ENCODE data around the gene ICA1L.
A peak's percentile ranks its signal among the peaks of the same experiment; 100 is the strongest.
"Not testable (repeated sequence)": the region's sequence is repeated elsewhere in the genome, so short reads cannot be mapped to it uniquely, and the experiment has no call there.

Gene ICA1L

DNA sequence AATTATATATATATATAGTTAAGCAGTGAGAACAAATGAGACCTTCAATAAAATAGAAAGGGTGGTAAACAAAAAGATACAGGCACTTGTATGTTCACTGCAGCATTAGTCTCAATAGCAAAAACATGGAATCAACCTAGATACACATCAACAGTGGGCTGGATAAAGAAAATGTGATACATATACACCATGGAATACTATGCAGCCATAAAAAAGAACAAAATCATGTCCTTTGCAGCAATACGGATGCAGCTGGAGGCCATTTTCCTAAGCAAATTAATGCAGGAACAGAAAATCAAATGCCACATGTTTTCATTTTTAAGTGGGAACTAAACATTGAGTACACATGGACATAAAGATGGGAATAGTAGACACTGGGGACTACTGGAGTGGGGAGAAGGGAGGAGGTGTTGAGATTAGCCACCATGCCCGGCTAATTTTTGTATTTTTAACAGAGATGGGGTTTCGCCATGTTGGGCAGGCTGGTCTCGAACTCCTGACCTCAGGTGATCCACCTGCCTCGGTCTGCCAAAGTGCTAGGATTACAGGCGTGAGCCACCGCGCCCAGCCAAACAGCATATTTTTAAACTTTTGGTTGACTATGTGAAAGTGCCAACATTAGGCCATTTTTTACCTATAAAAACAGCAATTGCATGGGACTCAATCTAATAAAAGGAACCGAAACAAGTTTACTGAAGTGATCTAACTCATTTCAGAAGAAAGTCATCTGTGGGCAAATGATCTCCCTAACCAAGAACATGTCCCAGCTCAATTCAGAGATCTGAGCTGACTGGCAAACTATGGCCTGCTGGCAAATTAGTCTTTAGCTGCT is 23.7 kb downstream of the ICA1L start:
- no peak for DNase-seq (ENCODE audit: low read depth in 2 of 2)

DNA sequence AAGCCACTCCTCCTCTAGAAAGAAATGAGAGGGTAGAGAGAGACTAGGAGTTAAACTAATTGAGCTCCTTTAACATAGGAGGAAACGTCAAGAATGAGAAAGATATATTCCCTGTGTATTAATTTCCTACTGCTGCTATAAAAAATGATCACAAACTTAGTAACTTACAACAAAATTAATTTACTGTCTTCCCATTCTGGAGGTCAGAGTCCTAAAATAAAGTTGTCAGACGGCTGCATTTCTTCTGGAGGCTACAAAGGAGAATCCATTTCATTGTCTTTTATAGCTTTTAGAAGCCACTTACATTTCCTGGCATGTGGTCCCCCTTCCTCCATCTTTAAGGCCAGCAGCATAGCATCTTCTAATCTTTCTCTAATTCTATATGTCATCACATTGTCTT is 26.9 kb downstream of the ICA1L start:
- no peak for DNase-seq (ENCODE audit: low read depth in 2 of 2)

DNA sequence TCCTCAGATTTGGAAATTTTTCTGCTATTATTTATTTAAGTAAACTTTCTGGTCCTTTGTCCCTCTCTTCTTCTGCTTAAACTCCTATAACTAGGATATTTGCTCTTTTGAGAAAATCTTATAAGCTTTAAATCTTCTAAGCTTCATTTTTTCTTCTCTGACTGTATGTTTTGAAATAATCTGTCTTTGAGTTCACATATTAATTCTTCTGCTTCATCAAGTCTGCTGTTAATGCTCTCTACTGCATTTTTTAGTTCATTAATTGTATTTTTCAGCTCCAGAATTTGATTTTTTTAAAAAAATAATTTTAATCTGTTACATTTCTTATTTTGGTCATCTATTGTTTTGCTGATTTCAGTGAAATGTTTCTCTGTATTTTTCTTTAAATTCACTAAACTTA is 28.9 kb downstream of the ICA1L start:
- no peak for DNase-seq (ENCODE audit: low read depth in 2 of 2)

DNA sequence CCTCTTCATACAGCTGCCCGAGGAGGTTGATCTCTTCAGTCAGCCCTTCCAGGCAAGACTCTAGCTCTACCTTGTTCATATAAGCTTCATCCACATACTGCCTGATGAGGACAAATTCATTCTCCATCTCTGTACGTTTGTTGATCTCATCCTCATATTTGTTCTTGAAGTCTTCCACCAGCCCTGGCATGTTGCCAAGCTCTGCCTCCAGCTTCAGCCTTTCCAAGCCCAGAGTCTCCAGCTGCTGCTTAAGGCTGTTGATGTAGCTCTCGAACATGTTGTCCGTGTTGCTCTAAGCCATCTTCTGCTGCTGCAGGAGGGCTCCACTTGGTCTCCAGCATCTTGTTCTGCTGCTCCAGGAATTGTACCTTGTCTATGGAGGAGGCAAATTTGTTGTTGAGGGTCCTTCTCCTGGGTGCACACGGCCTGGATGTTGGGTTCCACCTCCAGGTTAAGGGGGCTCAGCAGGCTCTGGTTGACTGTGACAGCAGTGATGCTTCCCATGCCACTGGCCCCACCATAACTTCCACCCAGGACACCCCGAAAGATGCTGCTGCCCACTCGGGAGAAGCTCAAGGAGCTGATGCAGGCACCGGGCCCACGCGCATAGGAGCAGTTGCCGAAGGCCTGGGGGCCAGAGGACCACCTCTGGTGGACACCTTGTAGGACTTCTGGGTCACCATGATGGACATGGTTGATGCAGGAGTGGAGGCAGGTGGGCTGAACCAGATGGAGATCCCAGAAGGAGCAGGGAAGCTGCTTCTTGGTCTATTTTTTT is 30.3 kb downstream of the ICA1L start:
- no peak for DNase-seq (ENCODE audit: low read depth in 2 of 2)

DNA sequence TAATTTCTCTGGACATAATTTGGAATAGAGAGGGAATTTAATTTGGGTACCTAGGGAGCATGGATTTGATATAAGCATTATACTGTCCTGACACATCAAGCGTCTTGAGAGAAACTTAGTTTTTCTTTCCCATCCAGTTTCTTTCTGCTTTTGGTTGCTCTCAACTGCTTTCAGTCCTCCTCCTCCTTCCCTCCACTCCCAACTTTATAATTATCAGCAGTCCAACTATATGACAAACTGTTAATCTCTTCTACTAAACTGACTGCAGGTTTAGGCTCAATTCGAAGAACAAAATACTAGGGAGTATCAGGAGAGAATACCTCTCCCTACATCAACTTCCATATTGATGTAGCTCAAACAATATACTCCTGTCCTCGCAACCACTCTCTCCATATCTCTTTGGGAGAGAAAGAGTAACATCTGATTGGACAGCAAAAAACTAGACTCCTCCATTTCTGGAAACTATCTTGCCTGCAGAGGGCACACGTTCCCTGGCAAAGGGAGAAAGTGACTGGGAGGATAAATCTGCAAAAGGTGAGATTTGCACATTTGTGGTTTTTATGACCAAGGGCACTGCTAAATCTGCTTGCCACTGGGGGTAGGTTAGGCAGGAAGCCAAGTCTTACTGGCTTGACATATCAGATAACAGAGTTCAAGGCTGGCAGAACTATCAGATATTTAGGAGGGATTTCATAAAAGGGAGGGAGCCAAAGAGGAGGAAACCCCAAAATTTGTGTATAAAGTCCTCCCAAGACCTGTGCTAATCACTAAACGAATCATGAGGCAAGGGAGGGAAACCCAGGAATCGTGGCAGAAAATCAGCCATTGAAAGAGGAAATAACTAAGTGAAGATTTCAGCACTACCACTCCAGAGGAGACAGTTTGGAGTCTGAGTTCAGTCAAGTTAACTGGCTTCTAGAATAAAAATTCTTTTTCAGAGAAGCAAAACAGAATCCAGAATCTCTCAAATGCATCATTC is 40.0 kb downstream of the ICA1L start:
- peak; percentile 22 to 46 for DNase-seq (ENCODE audit: low read depth in 2 of 2)

DNA sequence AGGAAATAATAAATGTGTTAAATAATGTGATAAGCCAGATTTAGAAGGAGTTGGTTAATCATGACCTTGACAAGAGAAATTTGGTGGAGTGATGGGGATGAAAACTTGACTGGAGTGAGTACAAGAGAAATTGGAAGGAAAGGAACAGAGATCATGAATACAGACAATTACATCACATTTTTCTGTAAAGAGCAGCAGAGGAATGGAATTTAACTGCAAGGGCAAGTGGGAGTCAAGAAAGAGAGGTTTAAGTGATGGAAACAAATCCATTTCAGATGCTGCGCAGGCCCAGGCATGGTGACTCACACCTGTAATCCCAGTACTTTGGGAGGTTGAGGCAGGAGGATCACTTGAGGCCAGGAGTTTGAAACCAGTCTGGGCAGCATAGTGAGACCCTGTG is 46.7 kb downstream of the ICA1L start:
- no peak for DNase-seq (ENCODE audit: low read depth in 2 of 2)

DNA sequence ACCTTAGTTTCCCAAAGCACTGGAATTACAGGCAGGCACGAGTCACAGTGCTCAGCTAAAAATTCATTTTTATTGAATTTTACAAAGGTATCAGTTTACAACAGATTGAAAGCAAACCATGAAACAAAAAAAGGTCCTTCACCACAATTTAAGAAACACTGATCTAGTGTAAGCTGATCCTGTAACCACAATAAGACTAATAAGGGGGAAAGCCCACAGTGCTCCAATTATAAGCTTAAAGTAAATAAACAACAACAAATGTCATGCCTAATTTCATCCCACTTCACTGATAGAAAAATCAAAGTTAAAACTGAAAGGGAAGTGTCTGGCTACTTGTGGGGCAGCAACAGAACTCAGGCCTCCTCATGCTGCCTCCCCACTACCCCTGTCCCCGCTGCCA is 49.2 kb downstream of the ICA1L start:
- DNase-seq (ENCODE audit: low read depth in 2 of 2) = no peak

DNA sequence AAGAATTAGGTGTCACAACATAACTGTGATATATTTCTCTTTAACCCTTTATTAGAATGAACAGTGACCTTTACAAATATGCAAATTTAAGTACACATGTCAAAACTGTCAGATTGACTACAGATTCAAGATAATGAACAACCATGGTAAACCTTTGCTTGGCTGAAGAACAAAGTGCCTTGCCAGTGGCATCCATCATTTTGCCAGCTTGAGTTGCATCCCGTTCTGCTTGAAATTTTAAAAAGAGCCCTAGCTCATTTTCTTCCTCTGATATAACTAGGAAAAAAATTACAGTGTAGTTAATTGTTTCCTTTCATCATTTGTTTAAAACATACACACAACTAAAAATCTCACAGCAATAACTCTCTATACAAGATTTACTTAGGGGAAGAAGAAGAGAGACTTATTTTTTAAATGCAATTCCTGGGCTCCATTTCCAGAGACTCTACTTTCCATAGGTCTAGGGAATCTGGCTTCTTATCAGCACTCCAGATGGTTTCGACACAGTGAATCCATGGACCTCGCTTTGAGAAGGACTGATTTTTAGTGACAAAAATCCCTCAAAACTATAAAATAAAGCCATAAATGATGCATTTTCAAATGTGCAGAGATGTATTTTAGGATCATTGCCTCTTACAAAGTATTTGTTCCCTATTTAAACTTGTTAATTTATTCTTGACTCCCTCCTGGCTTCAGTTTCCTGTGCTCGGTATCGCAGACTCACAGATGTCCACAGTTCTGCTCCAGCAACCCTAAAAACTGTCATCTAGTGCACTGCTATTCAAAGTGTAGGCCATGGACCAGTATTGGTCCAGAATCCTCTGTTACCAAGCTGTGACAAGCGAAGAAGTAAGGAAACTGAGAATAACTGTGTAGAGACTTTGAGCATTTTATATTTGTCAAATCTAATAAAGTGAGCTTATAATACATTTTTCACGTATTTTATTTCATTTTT is 50.1 kb downstream of the ICA1L start:
- DNase-seq (ENCODE audit: low read depth in 2 of 2) = no peak

DNA sequence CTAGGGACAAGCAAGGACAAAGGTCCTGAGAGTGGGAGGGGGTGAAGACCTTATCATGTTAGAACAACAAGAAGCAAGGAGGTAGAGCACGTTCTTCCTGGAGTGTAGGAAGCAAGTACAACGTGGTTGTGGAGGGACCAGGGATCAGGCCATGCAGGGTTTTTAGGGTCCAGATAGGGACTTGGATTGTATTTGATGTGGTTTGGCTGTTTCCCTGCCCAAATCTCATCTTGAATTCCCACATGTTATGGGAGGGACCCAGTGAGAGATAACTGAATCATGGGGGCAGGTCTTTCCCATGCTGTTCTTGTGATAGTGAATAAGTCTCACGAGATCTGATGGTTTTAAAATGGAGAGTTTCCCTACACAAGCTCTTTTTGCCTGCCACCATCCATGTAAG is 53.2 kb downstream of the ICA1L start:
- DNase-seq (ENCODE audit: low read depth in 2 of 2) = no peak

DNA sequence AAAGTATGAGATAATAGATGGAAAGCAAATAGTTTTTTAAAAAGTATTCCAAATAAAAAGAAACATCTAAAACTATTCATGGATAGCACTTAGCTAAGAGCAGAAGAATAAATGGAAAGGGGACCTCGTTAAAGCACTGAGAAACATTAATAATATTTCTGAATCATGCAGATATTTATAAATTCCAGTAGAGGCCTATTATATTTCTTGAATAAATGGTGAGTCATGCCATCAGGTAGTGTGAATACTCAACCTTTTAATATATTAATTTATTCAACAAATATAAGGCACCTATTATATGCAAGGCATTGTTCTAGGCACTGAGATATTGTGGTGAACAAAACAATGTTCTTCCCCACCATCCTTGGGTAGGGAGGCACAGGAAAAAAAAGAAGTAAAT is 53.8 kb downstream of the ICA1L start:
- no peak for DNase-seq (ENCODE audit: low read depth in 2 of 2)

DNA sequence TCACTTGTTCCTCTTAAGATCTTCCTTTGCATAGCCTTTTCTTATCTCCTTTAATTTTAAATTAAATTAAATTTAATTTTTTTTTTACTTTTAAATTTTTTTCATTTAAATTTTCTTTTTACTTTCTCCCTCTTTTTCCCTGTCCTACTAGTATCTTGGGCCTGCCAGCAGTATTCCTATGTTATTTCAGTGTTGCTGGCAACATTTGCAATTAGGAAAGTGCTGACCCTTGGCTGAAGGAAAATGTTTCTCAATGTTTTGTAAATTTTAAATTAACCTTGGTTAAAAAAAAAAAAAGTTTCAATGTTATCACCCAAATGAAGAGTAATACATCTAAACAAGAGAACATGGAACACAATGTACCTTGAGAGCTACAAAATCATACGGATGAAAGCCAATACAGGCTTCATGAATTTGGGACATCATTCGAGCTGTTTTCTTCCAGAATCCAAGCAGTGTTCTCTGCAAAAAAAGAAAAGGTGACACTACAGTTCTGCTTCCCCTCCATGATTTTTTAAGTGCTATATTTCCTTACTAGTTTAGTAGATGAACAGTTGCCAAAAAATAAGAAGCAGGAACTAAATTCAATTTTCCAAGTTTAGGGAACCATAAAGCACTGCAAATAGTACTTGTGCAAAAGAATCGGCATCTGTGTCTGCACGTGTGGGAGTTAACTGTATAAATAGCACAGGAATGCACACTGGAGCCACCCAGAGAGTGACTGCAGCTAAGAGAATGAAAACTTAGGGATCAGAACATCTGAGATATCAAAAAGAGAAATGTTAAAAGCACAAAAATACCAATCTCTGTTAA is 55.8 kb downstream of the ICA1L start:
- DNase-seq (ENCODE audit: low read depth in 2 of 2) = no peak

DNA sequence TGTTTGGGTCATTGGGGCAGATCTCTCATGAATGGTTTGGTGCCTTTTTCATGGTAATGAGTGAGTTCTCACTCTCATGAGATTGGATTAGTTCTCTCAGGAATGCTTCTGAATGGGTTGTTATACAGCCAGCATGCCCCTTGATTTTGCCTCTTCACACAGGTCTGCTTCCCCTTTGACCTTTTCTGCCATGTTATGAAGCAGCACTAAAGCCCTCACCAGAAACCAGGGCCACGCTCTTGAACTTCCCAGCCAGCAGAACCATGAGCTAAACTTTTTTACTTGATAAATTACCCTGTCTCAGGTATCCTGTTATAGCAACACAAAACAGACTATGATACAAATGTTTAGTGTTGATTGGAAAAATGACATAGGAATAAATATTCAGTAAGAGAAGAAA is 57.3 kb downstream of the ICA1L start:
- DNase-seq (ENCODE audit: low read depth in 2 of 2) = no peak

DNA sequence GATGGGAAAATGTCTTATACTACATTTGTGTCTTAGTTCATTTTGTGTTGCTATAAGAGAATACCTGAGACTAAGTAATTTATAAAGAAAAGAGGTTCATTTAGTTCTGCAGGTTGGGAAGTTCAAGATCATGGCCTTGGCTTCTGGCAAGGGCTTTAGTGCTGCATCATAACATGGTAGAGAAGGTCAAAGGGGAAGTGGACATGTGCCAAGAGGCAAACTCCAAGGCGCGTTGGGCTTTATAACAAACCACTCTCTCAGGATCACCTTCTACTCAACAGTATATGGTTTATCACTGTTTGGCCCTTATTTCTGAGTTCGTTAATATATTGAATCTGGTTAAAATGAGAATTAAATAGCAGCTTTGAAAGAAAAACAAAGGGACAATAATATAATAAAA is 58.2 kb downstream of the ICA1L start:
- no peak for DNase-seq (ENCODE audit: low read depth in 2 of 2)

DNA sequence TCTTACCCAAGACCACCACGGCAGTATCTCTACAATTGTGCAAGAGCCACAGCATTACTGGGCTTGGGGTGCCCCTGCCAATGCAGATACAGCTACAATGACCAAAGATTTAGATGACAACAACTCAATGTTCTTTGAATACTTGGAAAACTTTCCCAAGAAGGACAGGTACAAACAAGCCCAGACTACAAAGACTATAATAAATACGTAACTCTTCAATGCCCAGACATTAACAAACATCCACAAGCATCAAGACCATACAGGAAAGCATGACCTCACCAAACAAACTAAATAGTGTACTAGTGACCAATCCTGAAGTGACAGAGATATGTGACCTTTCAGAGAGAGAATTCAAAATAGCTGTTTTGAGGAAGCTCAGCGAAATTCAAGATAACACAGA is 62.8 kb downstream of the ICA1L start:
- no peak for DNase-seq (ENCODE audit: low read depth in 2 of 2)

DNA sequence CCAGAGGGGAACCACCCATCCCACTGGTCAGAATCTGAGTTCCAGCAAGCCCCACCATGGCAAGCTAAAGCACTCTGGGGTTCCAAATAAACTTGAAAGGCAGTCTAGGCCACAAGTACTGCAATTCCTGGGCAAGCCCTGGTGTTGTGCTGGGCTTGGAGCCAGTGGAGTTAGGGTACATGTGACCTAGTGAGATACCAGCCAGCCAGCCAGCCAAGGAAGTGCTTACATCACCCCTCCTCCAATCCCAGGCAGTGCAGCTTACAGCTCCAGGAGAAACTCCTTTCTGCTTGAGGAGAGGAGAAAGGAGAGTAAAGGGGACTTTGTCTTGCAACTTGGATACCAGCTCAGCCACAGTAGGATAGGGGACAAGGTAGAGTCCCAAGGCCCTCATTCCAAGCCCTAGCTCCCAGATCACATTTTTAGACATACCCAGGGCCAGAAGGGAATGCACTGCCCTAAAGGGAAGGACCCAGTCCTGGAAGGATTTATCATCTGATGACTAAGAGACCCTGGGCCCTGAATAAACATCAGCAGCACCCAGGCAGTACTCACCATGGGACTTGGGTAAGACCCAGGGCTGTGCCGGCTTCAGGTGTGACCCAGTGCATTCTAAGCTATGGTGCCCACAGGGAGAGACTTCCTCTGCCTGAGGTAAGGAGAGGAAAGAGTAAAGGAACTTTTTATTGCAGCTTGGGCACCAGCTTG is 64.0 kb downstream of the ICA1L start:
- DNase-seq (ENCODE audit: low read depth in 2 of 2) = not testable (repeated sequence)

DNA sequence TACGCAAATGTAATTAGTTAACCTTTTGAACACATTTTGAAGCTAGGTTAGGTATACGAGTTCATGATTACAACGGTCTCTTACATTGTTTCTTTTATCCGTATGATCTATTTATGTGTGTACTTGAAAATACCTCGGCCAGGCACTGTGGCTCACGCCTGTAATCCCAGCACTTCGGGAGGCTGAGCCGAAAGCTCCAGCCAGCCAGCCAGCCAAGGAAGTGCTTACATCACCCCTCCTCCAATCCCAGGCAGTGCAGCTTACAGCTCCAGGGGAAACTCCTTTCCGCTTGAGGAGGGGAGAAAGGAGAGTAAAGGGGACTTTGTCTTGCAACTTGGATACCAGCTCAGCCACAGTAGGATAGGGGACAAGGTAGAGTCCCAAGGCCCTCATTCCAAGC is 65.7 kb downstream of the ICA1L start:
- DNase-seq (ENCODE audit: low read depth in 2 of 2) = not testable (repeated sequence)

DNA sequence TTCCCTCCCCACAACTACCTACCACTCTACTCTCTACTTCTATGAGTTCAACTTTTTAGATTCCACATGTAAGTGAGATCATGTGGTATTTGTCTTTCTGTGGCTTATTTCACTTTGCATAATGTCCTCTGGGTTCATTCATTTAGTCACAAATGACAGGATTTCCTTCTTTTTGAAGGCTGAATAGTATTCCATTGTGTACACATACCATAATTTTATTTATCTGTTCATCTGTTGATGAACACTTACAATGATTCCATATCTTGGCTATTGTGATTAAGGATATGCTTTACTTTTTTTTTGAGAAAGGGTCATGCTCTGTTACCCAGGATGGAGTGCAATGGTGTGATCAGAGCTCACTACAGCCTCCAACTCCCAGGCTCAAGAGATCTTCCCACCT is 73.6 kb downstream of the ICA1L start:
- DNase-seq (ENCODE audit: low read depth in 2 of 2) = no peak

DNA sequence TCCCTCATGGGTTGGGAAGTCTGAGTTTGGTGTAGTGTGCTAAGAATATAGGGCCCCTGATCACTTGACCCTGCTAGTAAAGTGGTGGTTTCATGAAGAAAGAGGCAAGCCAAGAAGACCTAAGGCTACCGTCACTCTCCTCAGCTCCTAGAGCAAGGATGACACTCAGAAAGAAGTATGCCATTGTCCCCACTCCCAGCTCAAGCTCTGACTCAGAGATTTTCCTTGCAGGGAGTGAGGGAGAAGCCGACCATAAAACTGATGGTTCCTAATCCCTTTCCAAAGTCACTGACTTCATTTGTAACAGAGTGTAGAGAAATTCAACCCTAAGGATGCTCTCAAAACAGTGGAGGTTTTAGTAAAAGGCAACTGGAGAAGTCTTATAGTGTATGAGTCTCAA is 80.9 kb downstream of the ICA1L start:
- no peak for DNase-seq (ENCODE audit: low read depth in 2 of 2)

DNA sequence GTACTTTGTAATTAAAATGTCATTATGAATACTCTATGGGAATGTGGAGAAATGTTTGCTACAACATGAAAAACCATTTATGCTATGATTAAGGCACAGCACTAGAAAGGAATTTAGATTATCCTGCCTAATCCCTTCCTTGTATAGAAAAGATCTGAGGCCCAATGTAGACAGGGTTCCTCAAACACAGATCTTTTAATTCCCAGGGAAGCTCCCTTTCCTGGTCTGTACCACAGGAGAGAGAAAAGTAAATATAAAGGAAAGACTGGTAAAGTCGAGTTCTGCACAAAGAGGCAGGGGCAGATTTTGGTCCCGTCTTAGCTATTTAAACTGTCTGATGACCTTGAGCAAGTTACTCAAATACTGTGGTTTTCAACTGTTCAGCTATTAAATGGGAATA is 84.7 kb downstream of the ICA1L start:
- no peak for DNase-seq (ENCODE audit: low read depth in 2 of 2)

Measured in stimulated activated CD4-positive, alpha-beta T cell treated with anti-CD3 and anti-CD28 coated beads, Interleukin-4, amount 100 ng/mL, for 48 hours (primary cell).